Mucosa of stomach (tissue), 1 donor: Measurements from ENCODE around the gene CSF3R.

Source experiments
- H3K27me3 ChIP-seq: one replicate; pipeline ENCODE4 v1.7.0; 2013; ENCODE audit warnings: mild to moderate bottlenecking, low read length; ENCODE audit not compliant: control insufficient read depth, insufficient read depth
- H3K36me3 ChIP-seq: one replicate; pipeline ENCODE4 v1.7.0; 2013; ENCODE audit warnings: low read length; ENCODE audit not compliant: control insufficient read depth, insufficient read depth
- H3K4me1 ChIP-seq: one replicate; pipeline ENCODE4 v1.7.0; 2013; ENCODE audit warnings: mild to moderate bottlenecking, low read length; ENCODE audit not compliant: control insufficient read depth, insufficient read depth
- H3K4me3 ChIP-seq: one replicate; pipeline ENCODE4 v1.7.0; 2013; ENCODE audit warnings: low read length
- H3K9ac ChIP-seq: one replicate; pipeline ENCODE4 v1.7.0; 2013; ENCODE audit warnings: mild to moderate bottlenecking, low read length, moderate library complexity
- H3K9me3 ChIP-seq: one replicate; pipeline ENCODE4 v1.7.0; 2013; ENCODE audit warnings: mild to moderate bottlenecking, low read length, moderate library complexity; ENCODE audit not compliant: control insufficient read depth
- donor health status: Pancreatic carcinoma.

CSF3R gene

DNA sequence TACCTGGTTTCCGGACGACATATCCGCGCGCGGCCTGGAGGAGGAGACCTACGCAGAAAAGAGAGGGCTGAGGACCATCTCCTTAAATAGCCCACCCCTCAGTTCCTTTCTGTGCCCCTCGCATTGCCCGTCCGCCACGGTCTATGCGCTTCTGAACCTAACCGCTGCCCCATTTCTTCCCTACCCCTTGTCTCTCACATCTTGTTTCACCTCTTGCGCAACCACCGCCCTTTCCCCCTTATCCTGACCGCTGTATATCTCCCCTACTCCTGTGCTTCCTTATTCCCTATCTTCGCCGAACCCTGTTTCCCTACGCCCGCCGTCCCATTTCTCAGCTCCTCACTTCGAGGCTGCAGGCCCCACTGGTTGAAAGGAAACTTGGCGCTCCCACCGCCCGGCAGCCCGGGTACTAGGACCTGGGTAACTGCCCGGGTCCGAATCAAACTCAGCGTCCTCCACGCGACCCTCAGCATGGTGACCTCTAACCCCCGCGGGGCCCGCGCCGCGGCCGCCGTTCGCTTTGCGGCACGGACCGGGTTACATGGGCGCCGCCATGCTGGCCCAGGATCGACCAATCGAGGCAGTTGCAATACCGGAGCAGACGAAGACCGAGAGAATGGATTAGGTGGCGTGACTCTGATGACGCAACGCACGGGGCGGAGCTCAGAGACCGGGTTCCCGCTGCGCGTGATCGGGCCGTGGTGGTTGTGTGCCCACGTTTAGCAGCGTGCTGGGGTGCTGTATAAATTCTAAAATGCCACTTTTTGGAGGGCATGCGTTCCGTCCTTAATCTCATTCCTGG lies 18.7 kb downstream of the CSF3R start, which contains the start of gene MRPS15:
Gene MRPS15 (minus strand): TSS at position 582 of the 802 bp plus-strand sequence. CDS start 109 bp downstream, at position 473.
- H3K9ac ChIP-seq = peak within 1 kb of the TSS; percentile 76
- H3K36me3 ChIP-seq = peaks cover 9% of the 10 kb centered on the region
- peak within 1 kb of the TSS; percentile 62 for H3K4me3 ChIP-seq
- H3K27me3 ChIP-seq = no peaks in the 10 kb centered on the region
- H3K9me3 ChIP-seq = no peaks in the 10 kb centered on the region
- H3K4me1 ChIP-seq = peaks cover 9% of the 10 kb centered on the region

DNA sequence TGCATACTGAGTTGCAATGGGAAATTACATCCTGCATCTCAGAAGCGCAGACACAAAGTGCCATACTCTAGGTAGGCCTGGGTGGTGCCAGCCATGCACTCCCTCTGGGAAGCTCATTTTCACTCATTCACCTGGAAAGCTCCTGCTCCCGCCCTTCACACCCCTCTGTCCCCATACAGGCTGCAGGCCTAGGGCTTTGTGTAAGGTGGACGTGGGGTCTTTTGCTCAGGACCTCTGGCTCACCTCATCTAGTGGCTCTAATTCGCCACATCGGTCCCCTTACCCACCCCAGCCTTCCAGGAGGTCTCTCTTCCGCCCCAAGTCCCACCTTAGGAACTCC lies 19.3 kb downstream of the CSF3R start:
- Histone ChIP-seq H3K9ac (peak overlapping the region; percentile 76), H3K9me3 (no peaks in the 10 kb centered on the region), H3K4me3 (peak overlapping the region; percentile 62), H3K27me3 (no peaks in the 10 kb centered on the region), H3K4me1 (peaks cover 9% of the 10 kb centered on the region), H3K36me3 (peaks cover 9% of the 10 kb centered on the region)

DNA sequence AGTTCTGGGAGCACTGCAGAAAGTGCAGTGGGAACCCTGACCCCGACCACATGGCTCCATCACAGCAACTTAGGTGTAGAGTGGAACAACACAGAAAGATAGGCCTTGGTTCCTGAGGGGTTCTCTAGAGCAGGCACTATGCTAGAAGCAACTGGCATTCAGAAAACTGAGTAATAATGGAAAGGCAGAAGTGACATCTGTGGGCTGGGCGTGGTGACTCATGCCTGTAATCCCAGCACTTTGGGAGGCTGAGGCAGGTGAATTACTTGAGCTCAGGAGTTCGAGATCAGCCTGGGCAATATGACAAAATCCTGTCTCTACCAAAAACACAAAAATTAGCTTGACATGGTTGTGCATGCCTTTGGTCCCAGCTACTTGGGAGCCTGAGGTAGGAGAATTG lies 23.8 kb downstream of the CSF3R start:
- Histone ChIP-seq H3K4me3 (no peak overlapping the region), H3K36me3 (peaks cover 16% of the 10 kb centered on the region), H3K4me1 (no peaks in the 10 kb centered on the region), H3K27me3 (no peaks in the 10 kb centered on the region), H3K9me3 (no peaks in the 10 kb centered on the region), H3K9ac (no peak overlapping the region)

DNA sequence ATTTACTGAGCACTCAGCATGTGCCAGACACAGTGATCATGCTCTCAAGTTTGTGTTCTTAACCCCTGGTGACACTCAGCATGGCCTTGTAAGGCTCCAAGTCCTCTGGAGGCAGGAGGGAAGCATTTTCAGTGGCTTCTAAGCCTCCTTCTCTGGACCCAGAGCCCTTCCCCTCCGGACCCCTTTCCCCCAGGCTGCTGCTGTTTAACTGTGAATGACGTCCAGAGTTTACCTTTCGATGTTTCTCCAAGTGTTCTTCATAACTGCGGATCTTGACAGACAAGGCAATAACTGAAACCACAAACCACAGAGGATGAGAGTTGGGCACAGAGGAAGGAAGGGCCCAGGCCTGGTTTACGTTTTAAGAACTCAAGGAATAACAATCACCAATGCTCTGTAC lies 25.0 kb downstream of the CSF3R start:
- Histone ChIP-seq H3K4me1 (no peaks in the 10 kb centered on the region), H3K36me3 (peaks cover 16% of the 10 kb centered on the region), H3K4me3 (no peak overlapping the region)

DNA sequence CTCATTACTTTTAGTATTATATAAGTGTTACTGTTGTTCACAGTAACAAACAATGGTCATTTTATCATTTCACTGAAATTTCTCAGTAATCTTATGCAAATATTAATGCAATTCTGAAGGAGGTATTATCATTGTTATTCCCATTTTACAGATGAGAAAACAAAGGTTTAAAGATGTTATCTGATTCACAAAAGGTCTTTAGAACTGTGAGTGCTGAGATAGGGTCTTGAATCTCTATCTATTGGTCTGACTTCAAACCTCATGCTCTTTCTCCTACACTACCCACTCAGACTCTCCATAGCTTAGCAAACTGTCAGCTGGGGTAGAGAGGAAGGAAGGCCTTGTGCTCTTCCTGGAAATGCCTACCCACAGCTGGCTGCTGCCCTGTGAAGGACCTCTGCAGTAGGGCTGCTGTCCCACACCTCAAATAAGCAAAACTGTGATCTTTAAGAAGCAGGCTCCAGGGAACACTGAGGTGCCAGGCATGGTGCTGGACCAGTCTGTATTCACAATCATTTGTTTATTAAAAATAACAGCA lies 26.3 kb downstream of the CSF3R start:
- H3K4me3 ChIP-seq = no peak overlapping the region
- no peaks in the 10 kb centered on the region for H3K27me3 ChIP-seq
- H3K36me3 ChIP-seq = peaks cover 16% of the 10 kb centered on the region
- H3K4me1 ChIP-seq = no peaks in the 10 kb centered on the region
- H3K9me3 ChIP-seq = no peaks in the 10 kb centered on the region
- H3K9ac ChIP-seq = no peak overlapping the region

More for the DNA sequence above, 25.0 kb downstream of the CSF3R start:
- H3K9ac ChIP-seq = no peak overlapping the region
- no peaks in the 10 kb centered on the region for H3K27me3 ChIP-seq
- no peaks in the 10 kb centered on the region for H3K9me3 ChIP-seq

DNA sequence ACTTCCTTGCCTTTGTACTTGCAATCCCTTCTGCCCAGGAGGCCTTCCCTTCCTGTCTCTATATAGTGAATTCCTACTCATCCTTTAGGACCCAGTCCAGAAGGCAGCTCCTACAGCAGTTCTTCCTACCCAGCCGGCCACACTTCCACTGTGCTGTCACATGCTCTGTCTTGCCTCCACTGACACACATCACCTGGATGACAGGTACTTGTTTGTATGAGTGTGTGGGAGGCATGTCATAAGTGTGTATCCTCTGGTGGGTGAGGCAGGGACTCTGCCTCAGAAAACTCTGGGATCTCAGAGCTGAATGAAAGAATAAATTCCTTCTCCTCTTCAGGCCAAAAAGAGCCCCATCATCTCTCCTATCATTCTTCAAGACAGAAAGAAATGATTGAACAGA lies 27.3 kb downstream of the CSF3R start:
- H3K9me3 ChIP-seq = no peaks in the 10 kb centered on the region
- no peaks in the 10 kb centered on the region for H3K4me1 ChIP-seq
- H3K27me3 ChIP-seq = no peaks in the 10 kb centered on the region
- H3K36me3 ChIP-seq = peaks cover 9% of the 10 kb centered on the region
- H3K9ac ChIP-seq = no peak overlapping the region
- H3K4me3 ChIP-seq = no peak overlapping the region

DNA sequence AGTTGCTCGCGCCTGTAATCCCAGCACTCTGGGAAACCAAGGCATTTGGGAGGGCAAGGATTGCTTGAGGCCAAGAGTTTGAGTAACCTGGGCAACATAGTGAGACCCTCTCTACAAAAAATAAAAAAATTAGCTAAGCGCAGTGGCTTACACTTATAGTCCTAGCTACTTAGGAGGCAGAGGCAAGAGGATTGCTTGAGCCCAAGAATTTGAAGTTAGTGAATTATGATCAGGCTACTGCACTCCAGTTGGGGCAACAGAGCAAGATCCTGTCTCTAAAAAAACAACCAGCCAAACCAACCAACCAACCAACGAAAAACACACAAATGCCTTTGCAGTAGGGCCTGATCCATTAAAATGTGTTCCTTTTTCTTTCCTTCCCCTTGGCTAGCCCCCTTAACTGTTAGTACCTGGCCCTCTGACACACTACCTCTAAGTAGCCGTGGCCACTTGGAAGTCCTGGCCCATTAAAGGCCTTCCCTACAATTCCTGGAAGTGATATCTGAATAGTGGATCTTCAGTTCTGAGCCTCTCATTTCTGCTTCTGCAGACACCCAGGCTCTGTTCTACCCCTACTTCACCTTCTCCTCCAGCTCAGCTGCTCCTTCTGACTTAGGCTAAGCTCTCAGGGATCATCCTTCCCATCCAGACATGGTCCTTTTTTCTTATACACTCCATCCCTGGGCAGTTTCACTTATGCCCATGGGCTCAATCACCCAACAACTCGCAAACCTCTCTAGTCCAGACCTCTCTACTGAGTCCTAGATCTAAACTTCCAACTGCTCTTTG lies 28.9 kb downstream of the CSF3R start:
- Histone ChIP-seq H3K36me3 (peaks cover 7% of the 10 kb centered on the region), H3K9me3 (no peaks in the 10 kb centered on the region), H3K4me3 (no peak overlapping the region), H3K27me3 (no peaks in the 10 kb centered on the region), H3K9ac (no peak overlapping the region), H3K4me1 (peaks cover 4% of the 10 kb centered on the region)

DNA sequence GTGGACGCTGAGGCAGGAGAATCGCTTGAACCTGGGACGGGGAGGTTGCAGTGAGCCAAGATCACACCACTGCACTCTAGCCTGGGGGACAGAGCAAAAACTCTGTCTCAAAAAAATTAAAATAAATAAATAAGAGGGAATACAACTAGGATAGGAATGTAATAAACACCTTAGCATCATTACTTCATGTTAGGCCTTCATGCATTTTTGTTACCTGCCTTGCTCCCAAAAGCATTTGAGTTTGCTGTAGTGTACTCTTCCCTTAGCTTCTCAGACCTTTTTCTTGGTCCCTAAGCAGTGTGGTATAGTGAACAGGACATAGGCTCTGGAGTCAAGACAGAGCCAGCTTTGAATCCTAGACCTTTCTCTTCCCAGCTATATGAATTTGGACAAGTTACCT lies 29.7 kb downstream of the CSF3R start:
- H3K4me1 ChIP-seq = peaks cover 4% of the 10 kb centered on the region
- H3K27me3 ChIP-seq = no peaks in the 10 kb centered on the region
- H3K9me3 ChIP-seq = no peaks in the 10 kb centered on the region
- H3K9ac ChIP-seq = no peak overlapping the region
- no peak overlapping the region for H3K4me3 ChIP-seq
- peaks cover 7% of the 10 kb centered on the region for H3K36me3 ChIP-seq

DNA sequence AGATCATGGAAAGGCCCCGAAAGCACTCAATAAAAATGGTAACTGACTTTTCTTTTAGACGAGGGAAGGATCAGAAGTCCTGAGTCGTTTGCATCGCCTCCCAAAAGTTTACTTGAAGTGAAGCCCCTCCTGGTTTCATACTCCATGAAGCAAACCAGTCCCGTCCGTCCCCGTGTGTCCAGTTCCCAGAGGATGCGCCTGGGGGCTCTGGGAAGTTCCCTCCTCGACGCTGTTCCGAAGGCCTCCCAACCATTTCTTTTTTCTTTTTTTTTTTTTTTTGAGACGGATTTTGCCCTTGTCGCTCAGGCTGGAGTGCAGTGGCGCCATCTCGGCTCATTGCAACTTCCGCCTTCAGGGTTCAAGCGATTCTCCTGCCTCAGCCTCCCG lies 31.8 kb downstream of the CSF3R start:
- H3K4me1 ChIP-seq = peaks cover 4% of the 10 kb centered on the region
- peak overlapping the region; percentile 64 for H3K4me3 ChIP-seq
- H3K9me3 ChIP-seq = no peaks in the 10 kb centered on the region
- no peaks in the 10 kb centered on the region for H3K27me3 ChIP-seq
- H3K9ac ChIP-seq = peak overlapping the region; percentile 93
- H3K36me3 ChIP-seq = peaks cover 7% of the 10 kb centered on the region

DNA sequence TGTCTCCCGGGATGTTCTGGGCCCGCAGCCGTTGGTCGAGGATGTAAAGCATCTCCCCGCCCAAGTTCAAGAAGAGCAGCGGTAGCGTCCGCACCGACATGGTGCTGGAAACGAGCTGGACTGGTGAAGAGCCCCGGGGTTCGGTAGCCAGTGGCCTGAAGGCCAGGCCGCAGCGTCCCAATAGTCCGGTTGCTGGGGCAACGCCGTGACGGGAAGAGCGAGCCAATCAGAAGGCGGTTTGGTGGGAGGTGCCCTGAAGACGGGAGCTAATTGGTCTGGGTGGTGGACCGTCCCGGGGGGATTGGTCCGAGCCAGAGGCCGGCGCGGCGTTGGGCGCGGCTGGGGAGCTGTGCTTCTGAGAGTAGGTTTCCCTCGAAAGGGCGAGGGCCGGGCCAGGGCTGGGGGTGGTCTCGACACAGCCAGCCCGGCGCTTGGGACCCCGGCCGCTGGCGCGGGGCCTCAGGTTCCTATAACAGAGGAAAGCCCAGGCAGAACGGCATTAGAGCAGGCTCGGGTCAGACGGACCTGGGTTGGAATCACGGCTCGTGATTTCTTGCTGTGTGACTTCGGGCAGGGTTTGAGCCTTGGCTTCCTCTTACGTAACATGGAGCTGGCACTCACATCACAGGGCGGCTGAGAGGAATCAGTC lies 32.3 kb downstream of the CSF3R start, which contains the start of gene OSCP1:
Gene OSCP1 (minus strand): TSS at position 182 of the 649 bp plus-strand sequence. CDS start 82 bp downstream, at position 100.
- Histone ChIP-seq H3K36me3 (peaks cover 4% of the 10 kb centered on the region), H3K9ac (peak within 1 kb of the TSS; percentile 93), H3K9me3 (no peaks in the 10 kb centered on the region), H3K4me3 (peak within 1 kb of the TSS; percentile 64), H3K4me1 (peaks cover 4% of the 10 kb centered on the region), H3K27me3 (no peaks in the 10 kb centered on the region)

DNA sequence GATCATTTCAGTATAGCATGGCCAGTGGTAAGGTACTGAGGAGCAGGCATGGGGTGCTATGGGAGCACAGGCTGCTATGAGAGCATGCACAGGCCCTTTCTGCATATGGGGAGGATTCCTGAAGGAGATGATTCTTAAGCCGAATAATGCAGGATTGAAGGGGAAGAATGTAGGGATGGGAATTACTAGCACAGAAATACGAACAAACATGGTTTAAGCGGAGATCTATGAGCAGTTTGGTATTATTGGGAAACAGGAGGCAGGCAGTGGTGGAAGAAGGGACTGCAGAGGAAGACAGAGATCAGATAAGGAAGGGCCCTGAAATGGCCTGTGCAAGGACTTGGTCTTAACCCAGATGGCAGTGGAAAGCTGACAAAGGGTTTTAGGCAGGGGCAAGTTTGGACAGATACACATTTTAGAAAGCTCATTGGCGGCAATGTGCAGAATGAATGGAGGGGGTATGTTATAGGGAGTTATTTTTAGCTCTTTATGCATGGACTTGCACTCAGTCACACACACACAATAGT lies 34.1 kb downstream of the CSF3R start:
- Histone ChIP-seq H3K36me3 (no peaks in the 10 kb centered on the region), H3K9ac (no peak overlapping the region), H3K27me3 (no peaks in the 10 kb centered on the region), H3K4me1 (peaks cover 4% of the 10 kb centered on the region), H3K4me3 (no peak overlapping the region), H3K9me3 (no peaks in the 10 kb centered on the region)
